ENCODE data around the gene ZFAND5. TPM values are rescaled to one million over a fixed set of nuclear protein-coding genes. Genes with fewer than 3 reads are reported as not detected.
A peak's percentile ranks its signal among the peaks of the same experiment; 100 is the strongest.

The ZFAND5 gene
- total RNA-seq, 1 donor from 2014 or later: 282 TPM

DNA sequence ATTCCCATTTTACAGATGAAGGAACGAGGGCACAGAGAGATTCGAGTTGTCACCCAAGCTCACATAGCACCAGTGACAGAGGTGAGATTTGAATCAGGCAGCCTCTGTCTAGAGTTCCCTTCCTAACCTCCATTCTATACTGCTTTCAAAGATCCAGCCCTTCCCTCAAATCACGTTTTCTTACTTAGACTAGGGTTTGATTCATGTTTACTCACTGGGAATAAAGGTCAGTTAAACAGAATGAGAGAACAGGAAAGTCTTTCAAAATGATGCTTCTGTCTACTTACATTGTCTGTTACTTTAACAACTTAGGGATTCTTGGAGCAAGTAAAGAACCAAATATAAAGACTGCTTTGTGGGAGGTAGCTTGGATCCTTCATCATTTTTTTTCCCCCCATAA is 40.0 kb downstream of the ZFAND5 start:
- no peak for DNase-seq (ENCODE audit: low spot score)

DNA sequence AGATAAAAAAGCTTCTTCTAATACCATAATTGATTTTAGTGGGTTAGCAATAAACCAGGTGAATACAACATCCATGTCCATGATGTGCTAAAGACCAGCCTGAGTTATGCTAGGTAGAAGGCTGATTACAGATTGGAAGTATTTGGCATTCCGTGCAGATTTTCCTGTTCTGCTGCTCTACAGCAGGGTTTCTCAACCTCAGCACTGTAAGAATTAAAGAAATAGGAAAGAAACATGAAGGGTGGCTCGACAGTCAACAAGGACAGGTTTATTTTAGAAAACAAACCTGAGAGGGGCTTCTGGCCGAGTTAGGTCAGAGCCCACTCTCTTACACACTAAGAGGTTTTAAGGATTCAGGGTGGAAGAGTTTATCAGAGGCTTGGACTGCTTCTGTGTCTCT is 42.3 kb downstream of the ZFAND5 start:
- DNase-seq (ENCODE audit: low spot score): no peak

DNA sequence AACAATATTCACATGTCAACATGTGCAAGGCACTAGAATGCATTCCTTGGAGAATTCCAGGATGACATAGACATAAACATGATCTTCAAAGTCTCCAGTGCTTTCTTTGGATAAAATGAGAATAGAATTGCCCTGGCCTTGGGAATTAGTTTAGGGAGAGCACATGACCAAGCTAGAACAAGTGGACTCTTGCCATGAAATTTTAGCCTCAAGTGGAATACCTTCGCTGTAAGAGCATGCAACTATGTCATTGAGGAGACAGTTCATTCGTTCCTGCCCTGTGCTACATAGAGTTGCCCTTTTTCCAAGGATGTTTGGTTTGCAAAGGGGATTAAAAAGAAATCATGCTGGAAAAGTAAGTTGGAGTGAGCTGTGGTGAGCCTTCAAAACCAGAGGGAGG is 42.7 kb downstream of the ZFAND5 start:
- no peak for DNase-seq (ENCODE audit: low spot score)

DNA sequence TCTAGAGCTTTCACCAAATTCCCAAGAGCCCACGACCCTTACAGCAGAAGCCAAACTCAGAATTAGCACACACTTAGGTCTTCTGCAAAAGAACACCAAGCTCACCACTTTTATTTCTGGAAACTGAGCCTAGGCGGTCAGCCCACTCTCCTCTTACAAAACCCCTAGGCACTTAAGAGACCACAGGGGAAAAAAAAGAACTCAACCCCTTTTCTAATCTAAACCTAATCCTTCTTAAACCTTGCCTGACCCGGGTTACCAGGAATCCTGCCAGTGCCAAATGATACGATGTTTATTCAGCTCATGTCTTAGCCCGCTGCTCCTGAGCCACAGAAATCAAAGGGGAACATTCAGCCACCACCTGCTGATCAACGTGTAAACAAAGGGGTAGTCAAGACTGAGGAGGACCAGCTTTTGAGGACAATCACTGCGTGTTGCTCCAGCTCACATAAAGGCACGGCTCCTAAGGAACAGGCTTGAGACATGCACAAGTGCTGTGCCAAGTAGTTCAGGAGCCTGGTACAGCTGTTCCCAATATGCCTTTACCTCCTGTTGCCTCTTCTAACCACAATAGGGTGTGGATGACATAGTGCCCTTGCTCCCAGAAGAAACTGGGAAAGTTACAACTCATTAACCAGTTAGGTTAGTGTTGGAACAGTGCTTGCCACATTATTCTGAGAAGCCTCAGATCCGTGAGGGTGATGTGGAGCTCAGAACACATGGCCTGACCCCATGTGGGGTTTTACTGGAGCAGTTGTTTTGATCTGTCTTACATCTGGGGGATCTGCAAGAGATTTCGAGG is 49.3 kb downstream of the ZFAND5 start:
- DNase-seq (ENCODE audit: low spot score): peak; percentile 47

DNA sequence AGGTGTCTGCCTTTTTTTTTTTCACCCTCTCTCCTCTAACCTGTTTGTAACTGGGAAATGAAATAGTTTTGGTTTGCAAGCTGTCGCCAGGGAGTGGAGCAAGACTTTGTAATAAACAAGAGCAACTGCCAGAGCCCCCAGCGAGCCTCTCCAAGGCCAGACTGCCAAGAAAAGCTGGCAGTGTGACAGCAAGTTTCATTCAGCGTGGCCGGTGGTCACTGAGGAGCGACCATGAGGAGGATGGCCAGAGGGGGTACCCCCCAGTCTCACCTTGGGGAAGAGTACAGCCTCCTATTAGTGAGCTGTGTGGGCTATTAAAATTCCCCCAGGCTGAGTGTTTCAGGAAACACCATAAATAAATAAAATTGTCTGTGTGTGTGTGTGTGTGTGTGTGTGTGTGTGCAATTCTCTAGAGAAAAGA is 49.9 kb downstream of the ZFAND5 start:
- peak; percentile 77 for DNase-seq (ENCODE audit: low spot score)

DNA sequence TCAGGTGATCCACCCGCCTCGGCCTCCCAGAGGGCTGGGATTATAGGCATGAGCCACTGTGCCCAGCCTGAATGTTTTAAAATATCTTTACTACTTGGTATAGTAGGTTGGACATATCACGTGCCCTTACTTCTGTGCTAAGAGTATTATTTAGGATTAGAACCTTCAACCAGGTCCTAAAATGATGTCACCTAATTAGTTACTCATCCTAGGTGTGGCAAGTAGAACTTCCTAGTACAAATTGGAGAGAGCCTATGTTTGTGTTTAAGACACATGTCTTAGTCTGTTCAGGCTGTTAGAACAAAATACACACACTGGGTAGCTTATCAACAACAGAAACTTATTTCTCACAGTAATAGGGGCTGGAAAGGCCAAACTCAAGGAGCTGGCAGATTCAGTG is 51.5 kb downstream of the ZFAND5 start:
- no peak for DNase-seq (ENCODE audit: low spot score)

DNA sequence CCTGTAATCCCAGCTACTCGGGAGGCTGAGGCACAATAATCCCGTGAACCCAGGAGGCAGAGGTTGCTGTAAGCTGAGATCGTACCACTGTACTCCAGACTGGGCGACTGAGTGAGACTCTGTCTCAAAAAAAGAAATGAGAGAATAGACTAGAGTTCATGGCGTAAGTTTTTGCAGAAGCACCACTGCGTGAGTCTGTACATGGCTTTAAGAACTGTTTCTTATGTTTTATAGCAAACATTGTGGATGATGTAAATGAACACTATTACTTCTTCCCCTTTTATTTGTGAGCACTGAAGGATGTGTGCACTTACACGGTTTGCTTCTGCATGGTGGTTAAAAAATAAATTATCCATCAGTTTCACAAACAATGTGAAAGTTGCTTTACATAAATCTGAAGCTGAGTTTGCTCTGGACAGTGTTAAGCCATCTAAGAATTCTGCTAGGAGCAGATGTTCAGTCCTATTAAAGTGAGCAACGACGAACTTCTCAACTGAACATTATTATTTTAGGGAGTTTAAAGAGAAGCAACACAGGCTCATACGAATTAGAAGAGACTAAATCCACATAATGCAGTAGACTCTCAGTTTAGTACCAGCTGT is 52.5 kb downstream of the ZFAND5 start:
- no peak for DNase-seq (ENCODE audit: low spot score)

DNA sequence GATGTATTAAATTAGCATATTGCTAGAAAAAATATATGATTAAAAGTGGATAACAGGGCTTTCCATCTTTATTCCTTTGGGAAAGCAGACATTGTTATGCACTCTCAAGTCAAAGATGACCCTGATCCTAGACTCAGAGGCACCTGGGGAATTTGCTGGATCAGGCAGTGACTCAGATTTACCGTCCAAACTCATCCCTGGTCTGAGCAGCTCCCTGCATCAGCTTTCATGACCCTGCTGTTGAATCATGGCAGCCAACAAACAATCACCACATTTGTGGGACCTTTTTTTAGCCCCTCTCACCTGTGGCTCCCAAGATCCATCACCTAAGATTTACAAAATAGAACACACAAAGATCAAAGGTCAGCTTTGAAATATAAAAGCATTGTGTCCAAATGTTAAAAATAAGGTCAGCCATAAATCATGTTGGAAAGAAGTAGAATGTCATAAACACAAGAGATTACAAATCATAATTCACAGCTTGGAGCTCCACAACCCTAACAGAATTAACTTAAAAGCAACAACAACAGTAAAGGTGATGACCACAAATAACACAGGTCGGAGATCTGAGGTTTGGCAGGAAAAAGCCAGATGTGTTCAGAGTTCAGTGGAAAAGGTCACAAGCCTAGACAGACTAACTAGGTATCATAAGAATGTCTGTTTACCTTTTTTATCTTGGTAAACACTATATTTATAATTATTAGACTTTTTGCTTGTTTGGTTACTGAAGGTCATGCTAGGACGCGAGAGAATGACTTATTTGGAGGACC is 55.5 kb downstream of the ZFAND5 start:
- DNase-seq (ENCODE audit: low spot score): no peak

DNA sequence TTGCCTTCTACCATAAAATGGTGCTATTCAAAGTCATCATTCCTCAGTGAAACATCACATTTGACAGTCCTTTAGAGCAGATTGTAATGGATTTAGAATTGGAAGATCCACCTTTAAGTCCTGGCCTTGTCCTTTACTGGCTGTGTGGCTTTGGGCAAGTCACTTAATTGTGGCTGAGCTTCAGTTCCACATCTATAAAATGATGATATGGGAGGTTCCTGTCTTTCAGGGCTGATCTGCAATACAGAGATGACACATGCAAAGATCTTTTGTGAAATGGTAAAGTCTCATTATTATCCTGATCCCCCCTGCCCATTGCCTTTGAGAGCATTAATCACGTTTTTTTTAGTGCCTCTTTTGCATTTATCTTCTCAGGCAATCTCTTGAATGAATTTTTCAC is 58.2 kb downstream of the ZFAND5 start:
- DNase-seq (ENCODE audit: low spot score): no peak

DNA sequence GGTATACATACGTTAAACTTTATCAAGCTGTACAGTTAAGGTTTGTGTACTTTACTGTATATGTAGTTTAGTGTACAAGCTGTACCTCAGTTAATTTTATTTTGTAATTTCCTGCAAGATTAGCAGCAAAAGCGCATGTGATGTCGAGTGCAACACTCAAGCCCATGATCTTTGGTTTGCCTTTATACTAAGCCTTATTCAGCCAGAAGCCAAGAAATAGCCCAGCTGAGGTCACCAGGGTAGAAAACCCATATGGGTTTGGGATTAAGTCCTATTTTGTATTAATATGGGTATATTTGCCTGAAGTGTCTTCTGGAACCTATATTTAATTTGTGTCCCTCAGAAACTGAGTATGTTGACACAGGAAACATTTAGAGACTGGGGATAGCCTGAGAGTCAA is 59.3 kb downstream of the ZFAND5 start:
- no peak for DNase-seq (ENCODE audit: low spot score)

DNA sequence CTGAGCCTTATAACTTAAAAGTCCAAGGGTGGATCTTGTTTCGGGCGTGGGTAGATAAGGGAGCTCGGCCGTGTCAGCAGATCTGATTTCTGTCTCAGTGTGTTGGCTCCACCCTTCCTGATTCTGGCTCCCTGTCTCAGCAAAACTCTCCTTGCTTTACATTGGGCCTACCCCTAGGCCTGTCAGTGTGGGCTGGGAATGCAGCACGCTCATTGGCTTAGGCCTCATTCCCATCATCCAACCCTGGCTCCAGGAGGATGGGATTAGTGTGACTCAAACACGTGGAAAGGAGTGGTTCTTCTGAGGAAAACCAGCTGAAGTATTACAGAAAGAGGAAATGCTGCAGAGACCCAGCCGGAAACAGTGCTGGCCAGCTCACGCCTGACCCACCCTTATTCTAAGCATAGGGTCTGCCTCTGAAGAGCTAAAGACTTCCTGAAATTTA is 59.9 kb downstream of the ZFAND5 start:
- DNase-seq (ENCODE audit: low spot score): peak; percentile 91

DNA sequence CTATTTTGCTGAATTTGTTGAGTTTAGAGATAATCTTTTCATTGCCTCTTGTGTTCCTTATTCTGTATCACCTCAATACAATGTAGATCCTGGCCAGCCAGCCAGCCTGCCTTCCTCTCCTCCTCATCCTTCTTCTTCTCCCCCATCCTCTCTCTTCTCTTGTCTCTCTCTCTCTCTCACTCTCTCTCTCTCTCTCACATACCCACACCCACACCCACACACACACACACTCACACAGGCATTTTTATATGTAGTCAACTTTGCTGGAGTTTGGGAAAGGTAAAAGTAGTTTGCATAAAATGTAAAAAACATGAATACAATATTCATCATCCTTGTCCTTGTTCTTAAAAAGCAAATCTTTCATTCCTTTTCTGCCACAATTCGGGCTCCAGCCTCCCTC is 60.5 kb downstream of the ZFAND5 start:
- DNase-seq (ENCODE audit: low spot score): no peak

Other genes starting within 250 kb of the ZFAND5 start
- gene GDA, start 215.8 kb downstream of the ZFAND5 start, total RNA-seq: 6.6 TPM
- gene TMC1, start 156.4 kb upstream of the ZFAND5 start, total RNA-seq: 3.5 TPM